Activated T-cell treated with anti-CD3 and anti-CD28 coated beads, Interleukin-2, amount 50 U/mL, for 1 hour (primary cell): Measurements from ENCODE around the gene AFF3.
A peak's percentile ranks its signal among the peaks of the same experiment; 100 is the strongest.
"Not testable (repeated sequence)": the region's sequence is repeated elsewhere in the genome, so short reads cannot be mapped to it uniquely, and the experiment has no call there.

Experiments
- DNase-seq: peaks from one replicate; pipeline ENCODE4 v3.0.0-alpha.2; 2020

AFF3 gene, protein sequence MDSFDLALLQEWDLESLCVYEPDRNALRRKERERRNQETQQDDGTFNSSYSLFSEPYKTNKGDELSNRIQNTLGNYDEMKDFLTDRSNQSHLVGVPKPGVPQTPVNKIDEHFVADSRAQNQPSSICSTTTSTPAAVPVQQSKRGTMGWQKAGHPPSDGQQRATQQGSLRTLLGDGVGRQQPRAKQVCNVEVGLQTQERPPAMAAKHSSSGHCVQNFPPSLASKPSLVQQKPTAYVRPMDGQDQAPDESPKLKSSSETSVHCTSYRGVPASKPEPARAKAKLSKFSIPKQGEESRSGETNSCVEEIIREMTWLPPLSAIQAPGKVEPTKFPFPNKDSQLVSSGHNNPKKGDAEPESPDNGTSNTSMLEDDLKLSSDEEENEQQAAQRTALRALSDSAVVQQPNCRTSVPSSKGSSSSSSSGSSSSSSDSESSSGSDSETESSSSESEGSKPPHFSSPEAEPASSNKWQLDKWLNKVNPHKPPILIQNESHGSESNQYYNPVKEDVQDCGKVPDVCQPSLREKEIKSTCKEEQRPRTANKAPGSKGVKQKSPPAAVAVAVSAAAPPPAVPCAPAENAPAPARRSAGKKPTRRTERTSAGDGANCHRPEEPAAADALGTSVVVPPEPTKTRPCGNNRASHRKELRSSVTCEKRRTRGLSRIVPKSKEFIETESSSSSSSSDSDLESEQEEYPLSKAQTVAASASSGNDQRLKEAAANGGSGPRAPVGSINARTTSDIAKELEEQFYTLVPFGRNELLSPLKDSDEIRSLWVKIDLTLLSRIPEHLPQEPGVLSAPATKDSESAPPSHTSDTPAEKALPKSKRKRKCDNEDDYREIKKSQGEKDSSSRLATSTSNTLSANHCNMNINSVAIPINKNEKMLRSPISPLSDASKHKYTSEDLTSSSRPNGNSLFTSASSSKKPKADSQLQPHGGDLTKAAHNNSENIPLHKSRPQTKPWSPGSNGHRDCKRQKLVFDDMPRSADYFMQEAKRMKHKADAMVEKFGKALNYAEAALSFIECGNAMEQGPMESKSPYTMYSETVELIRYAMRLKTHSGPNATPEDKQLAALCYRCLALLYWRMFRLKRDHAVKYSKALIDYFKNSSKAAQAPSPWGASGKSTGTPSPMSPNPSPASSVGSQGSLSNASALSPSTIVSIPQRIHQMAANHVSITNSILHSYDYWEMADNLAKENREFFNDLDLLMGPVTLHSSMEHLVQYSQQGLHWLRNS (N-terminal part only)

DNA sequence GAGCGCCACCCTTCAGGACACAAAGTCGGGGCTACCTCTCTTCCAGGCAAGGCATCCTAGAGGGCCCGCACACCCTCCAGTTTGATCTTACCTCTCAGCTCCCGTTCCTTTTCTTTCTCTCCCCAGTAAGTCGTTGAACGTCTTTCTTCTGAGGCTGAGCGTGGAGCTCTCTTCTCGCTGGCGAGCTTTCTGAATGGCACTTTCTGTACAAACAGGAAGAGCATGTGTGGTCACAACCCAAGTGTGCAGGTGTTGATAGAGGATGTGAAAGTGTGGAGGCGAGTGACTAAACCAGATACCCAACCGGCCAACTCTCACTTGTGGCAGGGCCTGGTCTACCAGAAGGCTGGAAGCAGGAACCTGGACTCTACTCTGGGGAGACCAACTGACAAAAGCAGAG is at the start of gene AFF3:
Gene AFF3, minus strand, starts transcription at position 198 of the 400 bp plus-strand sequence. CDS start 38,136 bp downstream, outside the sequence.
- peak; percentile 22 for DNase-seq

DNA sequence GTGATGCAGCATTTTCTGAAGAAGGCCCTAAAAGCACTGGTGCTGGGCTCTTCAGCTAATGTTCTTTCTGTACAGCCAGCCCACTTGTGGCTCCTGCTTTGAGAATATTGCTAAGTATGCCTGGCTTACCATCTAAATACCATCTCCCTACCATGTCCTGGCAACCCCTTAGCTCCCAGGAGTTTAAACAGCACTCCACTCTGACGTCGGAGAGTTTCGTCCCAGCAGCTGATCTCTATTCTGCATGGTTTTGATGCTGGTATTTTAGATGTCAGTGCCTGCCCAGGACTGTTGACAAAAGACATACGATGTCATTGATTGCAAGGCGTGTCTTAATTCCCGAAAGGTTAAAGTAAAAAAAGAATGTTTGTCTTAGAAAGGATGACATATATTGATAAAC is 47.0 kb upstream of the AFF3 start:
- DNase-seq, result no peak

DNA sequence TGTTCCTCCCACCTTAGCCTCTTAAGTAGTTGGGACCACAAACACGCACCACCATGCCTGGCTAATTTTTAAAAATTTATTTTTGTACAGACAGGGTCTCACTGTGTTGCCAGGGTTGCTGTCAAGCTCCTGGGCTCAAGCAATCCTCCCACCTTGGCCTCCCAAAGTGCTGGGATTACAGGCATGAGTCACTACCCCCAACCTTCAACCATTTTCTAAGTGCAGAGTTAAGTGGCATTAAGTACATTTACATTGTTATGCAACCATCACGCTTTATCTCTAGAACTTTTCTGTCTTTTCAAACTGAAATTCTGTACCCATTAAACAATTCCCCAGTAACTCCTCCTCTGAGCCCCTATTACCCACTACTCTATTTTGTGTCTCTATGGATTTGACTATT is 45.9 kb upstream of the AFF3 start:
- no peak for DNase-seq

DNA sequence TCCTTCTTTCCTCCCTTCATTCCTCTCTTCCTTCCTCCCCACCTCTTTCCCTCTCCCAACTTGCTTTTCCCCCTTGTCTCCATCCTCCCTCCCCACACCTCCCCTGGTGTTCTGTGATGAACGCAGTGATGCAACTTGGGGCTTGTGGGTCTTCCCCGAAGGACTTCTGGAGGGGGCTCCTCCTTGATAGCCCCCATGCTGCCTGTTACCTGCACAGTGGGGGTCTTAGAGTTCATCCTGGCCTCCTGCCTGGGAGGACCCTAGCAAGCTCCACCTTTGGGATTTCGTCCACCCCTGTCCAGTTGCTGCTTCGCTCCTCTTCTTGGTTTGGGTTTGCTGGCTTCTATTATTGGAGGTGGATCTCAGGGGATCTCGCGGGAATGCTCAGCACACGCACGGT is 43.7 kb upstream of the AFF3 start:
- no peak for DNase-seq

DNA sequence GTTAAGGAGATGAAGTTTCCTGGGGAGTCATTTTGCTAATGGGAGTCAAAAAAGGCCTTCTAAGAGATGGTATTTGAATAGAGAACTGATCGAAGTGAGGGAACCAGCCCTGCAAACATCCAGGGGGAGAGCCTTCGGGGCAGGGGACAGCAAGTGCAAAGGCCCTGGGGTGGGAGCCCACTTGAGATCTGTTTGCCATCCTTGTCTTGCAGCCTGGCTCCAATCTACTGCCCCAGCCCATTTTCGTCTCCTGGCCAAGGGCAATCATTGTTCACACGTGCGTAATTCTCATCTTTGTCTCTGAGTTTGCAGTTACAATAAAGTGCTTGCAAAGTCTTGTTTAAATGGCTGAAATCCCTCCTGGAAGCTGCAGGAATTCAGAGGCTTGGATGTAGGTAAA is 43.1 kb upstream of the AFF3 start:
- no peak for DNase-seq

DNA sequence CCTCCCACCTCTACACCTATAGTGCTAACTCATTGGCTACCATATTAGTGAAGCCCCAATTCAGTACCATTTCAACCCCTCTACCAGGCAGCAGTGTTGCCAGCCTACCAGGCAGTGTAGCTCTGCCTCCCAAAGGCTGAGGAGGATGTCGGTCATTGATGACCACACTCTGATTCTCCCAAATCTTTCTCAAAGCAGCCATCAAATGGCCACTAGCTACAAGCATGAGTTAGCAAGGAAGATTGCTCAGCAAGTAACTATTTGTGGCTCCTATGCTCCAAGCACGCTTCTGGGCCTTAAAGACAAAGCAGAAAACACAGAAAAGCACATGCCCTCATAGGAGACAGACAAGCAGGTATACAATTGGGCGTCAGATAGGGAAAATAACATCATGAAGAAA is 42.7 kb upstream of the AFF3 start:
- DNase-seq, result no peak

DNA sequence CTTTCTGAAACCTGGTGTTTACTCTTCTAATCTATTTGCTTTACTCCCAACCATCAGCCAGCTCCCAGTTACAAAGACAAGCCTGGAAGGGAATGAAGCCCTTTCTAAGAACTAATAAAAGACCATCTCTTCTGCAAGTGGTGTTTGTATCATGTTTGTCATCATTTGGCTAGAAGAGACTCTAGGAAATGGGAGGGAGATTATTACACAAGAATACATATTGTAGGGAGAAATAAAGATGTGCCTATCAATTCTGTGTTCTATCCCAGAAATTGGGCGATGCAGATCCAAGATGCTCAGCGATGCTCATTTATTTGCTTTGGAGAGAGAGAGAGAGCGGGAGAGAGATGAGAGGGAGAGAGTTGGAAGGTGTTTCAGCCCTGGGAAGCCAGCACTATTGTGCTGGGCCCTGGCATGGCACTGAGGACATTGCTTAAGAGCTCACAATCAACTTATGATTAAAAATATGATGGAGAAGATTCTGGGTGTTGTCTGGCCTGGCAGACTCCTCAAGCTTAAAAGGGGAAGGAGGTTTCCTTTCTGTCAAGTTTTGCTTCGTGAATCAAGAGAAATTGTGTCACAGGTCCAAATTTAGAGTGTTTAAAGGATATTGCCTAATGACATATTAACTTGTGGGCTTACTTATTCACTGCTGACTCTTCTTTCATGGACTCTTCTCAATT is 41.8 kb upstream of the AFF3 start:
- DNase-seq, result no peak

DNA sequence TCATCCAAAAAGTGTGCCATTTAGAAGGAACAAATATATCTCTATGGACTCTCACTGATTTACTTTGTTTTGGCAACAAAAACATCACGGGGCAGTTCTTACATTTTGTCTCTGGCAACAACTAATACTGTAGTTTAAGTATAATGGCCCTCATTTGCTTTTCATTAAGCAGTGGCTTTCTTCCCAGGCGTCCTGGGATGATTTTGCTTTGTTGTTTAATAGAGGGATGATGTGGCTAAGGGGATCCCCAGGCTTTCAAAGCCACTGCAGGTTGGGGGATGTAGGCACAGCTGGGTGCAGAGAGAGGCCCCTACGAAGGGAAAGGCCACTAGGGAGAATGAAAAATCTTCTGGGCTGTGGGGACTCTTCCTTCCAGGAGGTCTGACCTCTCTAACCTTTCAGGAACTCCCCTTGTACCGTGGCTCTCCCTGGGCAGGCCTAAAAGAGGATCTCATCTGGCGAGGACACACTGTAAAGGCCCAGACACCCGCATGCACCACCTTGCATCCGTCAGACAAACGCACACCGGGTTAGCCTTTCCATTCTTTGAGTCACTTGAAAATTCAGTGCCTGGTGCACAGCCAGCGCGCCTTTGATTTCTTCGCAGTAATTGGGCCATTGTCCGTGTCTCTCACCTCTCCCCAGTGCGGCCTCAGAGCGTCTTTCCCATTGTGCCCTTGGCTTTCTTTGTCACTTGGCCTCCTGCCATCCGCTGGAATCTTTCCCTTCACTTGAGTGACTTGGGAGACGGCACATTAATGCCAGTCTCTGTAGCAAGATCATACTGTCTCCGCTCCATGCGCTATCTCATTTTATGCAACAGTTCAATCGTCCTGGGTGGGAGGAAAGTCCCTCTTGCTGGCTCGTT is 40.3 kb upstream of the AFF3 start:
- no peak for DNase-seq

DNA sequence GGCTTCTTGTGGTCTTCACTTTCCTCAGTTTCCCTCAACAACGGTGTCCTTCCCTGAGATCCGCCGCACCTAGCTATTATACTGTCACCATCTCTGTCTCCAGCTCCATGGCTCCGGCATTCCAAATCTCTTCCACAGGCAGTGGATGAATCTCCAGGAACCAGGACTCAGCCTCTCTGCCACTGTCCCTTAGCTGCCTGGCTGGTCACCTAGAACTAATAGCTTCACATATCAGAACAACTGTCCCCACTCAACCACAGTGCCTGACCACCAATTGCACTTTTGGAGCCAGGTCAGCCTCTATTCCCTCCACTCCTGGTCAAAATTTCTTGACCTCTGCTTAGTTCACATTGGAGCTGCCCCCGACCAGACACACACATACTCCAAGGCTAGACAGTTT is 38.1 kb upstream of the AFF3 start:
- no peak for DNase-seq

DNA sequence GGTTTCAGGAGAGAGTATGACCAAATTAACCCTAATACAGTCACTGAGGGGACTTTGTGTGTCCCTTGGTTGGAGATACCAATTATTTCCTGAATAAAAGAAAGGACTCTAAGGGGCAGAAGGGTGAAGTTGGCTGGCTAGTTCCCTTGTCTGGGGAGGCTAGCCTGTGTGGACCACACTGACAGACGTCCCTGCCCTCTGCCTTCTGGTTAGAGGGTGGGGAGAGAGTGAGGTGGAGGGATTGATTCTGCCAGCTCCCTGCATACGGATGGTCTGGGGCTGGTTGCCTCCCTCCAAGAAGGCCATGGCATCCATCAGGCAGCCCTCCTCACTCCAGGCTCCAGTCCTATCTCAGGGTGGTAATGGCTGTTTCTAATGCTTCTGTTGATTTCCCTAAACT is 37.4 kb upstream of the AFF3 start:
- no peak for DNase-seq

DNA sequence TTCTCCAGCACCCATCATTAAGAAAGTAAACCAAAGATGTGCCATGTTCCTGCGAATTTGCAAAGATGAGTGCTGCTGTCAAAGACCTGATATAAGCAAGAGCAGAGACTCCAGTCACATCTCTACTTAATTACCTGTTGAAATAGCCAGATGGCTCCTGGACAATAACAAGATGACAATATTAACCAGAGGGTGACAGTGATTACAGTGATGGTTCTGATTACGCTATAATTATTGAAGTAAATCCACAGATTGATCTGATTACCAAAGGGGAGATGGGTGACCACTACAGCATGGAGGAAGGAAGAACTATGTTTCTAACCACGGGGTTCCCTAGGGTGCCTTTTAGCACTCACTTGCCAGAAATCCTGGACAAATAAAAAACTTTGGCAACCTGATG is 36.5 kb upstream of the AFF3 start:
- DNase-seq, result no peak

DNA sequence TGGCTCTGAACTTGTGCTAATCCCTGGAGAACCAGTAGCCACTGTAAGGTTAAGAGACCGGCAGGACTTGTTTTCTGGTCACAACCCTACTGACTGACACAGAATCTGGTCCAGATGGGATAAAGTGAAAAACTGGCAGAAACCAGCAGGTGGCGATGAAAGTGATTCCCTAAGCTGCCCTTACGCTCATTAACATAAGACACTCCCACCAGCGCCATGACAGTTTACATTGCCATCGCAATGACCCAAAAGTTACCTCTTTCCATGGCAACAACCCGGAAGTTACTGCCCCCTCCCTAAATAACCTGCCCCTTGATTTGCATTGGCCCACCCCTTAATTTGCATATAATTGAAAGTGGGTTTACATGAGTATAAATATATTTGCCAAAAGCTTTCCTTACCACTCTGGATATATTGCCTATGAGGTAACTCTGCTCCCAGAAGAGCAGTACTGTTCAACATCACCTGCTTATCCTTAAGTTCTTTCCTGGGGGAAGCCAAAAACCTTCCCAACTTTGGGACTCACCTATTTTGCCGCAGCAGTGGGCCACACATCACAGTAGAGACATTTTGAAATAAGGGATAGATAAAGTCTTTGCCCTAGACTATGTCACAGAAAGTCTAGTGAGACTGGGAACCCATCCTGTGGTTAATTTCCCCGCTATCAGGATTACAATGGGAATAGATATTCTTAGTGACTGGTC is 35.8 kb upstream of the AFF3 start:
- DNase-seq, result no peak

DNA sequence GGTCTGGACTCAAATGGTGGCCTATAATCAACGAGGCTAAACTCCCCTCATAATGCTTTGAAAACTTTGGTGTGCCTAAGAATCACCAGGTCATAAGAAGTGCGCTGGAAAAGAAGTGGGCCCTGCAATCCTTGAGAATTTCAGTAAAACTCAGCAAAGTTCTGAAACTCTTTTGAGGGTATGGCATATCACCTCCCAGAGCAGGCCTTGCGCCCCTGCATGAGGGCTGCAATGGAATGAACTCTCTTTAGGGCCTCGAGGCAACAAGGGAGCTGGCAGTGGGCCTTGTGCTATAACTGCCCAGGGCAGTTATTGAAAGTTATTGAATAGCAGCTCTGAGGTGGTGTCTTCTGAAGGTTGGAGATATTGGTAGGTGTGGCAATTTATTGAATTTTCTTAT is 34.5 kb upstream of the AFF3 start:
- no peak for DNase-seq

DNA sequence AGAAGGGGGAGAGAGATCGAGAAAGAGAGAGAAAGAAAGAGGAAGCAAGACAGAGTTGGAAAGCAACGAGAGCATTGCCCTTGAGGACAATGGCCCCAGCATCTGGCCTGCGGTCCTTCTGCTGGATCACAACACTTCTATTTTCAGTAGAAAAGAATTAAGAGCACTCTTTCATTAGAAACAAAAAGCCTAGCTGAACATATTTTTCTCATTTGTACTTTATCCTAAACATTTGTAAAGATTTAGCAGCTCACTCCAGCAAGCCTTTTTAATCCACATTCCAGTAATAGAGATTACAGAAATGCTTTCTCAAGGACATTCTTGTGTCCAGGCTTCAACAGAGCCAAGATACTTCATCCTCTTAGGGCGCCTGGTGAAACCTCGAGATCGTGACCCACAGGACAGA is 31.6 kb upstream of the AFF3 start:
- no peak for DNase-seq

DNA sequence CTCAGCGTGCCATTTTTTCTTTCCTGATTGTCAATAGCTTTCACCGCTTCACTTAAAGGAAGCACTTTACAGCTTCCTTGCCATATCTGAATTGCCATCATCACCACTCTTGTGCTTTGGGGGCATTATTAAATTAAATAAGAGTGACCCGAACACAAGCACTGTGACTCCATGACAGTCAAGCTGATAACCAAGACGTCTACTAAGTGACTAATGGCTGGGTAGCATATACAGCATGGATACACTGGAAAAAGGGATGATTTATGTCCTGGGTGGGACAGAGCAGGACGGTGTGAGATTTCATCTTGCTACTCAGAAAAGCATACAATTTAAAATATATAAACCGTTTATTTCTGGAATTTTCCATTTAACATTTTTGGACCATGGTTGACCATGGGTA is 24.3 kb upstream of the AFF3 start:
- no peak for DNase-seq

DNA sequence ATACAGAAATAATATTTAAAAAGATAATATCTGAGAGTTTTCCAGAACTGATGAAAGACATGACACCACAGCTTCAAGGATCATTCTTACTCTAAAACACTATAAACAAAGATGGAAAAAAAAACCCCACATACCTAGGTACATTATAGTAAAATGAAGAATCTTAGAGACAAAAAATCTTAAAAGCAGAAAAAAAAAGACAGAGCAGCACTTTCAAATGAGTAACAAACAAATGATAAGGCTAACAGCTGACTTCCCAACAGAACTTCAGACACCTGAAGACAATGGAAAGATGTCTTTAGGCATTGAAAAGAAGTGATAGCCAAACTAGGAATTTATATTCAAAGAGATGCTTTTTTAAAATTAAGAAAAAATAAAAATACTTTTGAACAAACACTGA is 21.2 kb upstream of the AFF3 start:
- no peak for DNase-seq

DNA sequence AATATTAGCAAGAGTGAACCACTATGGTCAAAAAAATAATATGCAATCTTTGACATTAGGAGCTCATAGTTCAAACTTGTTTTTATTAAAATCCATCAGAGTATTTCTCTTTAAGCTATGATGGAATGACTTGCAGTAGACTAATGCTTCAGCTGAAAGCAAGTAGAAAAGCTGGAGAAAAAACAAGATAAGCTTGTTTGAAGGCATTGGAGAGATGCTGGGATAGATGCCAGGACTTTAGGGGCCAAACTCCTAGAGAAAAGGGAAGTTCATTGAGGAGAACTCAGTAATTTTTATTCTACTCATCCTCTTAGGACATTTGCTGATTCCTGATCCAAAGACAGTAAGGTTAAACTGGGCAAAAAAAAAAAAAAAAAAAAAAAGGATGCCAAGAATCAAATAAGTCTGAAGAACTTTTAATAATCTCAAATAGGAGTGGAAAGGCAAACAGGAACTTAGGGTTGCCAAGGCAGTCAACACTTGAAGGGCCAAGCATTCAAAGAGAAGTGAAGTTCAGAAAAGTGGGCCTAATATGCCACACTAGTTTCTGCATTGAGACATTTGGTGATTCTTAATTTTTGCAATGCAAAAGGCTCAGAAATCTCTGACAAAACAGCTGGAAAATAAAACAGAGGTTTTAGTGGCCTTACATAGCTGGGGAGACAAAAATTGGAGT is 19.7 kb upstream of the AFF3 start:
- no peak for DNase-seq

DNA sequence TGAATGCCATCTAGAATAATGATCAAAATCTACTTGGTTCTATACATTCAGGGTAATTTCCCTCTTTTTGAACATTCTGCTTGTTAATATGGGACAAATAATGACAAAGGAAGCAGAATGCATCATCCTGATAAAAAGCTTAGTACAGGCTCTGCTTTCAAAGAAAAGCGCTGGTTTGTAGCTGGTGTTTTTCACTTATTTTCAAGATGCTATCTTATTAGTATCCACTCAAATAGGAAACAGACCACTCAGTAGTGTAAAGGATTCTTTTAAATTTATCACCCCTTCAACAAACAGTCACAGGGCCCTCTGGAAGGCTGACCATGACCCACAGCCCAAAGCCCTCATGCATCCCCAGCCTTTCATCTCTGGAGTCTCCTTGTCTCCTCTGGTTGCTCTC is 18.0 kb upstream of the AFF3 start:
- DNase-seq, result no peak

DNA sequence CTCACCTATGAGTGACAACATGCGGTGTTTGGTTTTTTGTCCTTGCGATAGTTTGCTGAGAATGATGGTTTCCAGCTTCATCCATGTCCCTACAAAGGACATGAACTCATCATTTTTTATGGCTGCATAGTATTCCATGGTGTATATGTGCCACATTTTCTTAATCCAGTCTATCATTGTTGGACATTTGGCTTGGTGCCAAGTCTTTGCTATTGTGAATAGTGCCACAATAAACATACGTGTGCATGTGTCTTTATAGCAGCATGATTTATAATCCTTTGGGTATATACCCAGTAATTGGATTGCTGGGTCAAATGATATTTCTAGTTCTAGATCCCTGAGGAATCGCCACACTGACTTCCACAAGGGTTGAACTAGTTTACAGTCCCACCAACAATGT is 9.4 kb upstream of the AFF3 start:
- not testable (repeated sequence) for DNase-seq

DNA sequence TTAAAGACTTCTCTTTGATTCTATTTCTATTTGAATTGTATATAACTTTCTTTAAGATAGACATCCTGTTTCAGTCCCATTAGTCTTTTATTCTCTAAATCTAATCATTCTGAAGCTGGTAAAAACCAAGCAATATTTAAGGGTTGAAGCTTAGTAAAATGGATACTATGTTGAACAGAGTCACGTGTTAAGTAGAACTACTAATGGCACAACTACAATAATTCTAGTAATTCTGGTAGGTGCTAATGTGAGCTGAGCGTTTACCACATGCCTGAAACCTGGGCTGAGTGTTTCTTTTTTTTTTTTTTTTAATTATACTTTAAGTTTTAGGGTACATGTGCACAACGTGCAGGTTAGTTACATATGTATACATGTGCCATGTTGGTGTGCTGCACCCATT is 8.9 kb upstream of the AFF3 start:
- DNase-seq, result no peak

DNA sequence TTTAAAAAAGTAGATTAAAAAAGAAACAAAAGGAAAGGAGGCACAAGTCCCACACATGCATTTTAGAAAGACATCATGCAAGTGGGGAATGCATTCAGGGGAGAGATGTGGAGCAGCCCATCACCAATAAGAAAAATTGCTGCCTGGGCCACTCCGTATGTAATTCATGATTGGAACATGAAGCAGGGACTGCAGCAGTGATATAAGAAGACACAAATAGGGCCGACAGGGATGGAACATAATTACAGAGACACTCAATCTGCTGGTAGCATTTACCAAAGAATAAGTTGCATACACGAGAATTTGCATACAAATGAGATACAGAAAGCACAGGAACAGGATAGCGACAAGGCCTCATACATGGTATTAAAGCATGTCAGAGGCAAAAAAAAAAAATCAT is 6.5 kb upstream of the AFF3 start:
- no peak for DNase-seq
